ENCODE results near the gene ZNF207. TPM values are rescaled to one million over a fixed set of nuclear protein-coding genes. Genes with fewer than 3 reads are reported as not detected.

The ZNF207 gene
- total and polyA plus RNA-seq, 2 of the 8 experiments (the other 6 are each of a cell fraction or from before 2014, with no cell fraction given), result 268 to 286 TPM

GRCh38 chr17:32370426-32370825 lies 20.5 kb downstream of the ZNF207 start:
- H2BK12ac ChIP-seq (ENCODE audit: low read depth, low read length), result no peak overlapping the region
- H4K5ac ChIP-seq (ENCODE audit: insufficient read length, low read depth, low read length), result no peak overlapping the region
- no peaks in the 10 kb centered on the region for H3K23me2 ChIP-seq (ENCODE audit: low read depth, low read length)
- peaks cover 3 to 52% of the 10 kb centered on the region in 2 experiments; a peak in 2 of 4 replicates for H3K79me2 ChIP-seq (ENCODE audit: control insufficient read depth in 1 of 2, insufficient read depth in 2 of 2, low read length in 2 of 2)
- 90% methylated on average over 1 of the region's 1 CpG; no CpG with 5 or more reads in 1 of the 2 experiments for WGBS, 2 experiments (ENCODE audit: extremely low coverage in 1 of 2, insufficient coverage in 1 of 2, insufficient read length in 1 of 2, insufficient replicate concordance in 2 of 2, low coverage in 1 of 2, low lambda C conversion rate in 2 of 2, missing lambda C conversion rate in 1 of 2)
- no peak for FAIRE-seq
- no peak overlapping the region for H3K56ac ChIP-seq (replicated peaks; ENCODE audit: insufficient read length, low read depth, low read length)
- H3K18ac ChIP-seq (ENCODE audit: extremely low read depth, low read length), result no peak overlapping the region
- H3K14ac ChIP-seq (ENCODE audit: insufficient read length), result no peak overlapping the region
- no peak overlapping the region for H2BK5ac ChIP-seq (ENCODE audit: low read depth, low read length)
- no peaks in the 10 kb centered on the region for H3K27me3 ChIP-seq (replicated peaks in 1 of 4; ENCODE audit: control insufficient read depth in 3 of 4, extremely low read depth in 1 of 4, insufficient read depth in 3 of 4, low read length in 3 of 4)
- POLR2A ChIA-PET (ENCODE audit: partially characterized antibody), result interaction anchor here (1.7 to 9.6 kb wide), 3 partner anchors 10 to 17 kb away, joined by 8 to 65 read pairs (median 17); no protein-coding TSS in a partner anchor
- no peak overlapping the region for H4K91ac ChIP-seq (replicated peaks; ENCODE audit: insufficient read length, low read length)
- no peak overlapping the region for H2AK5ac ChIP-seq (ENCODE audit: low read depth, low read length)
- no peak overlapping the region for H3K4ac ChIP-seq (replicated peaks; ENCODE audit: insufficient read length, low read depth, low read length)
- H3K9ac ChIP-seq (replicated peaks in 1 of 4; ENCODE audit: extremely low read depth in 1 of 4, low read depth in 3 of 4, low read length in 3 of 4), result no peak overlapping the region
- H2BK15ac ChIP-seq (ENCODE audit: low read length), result no peak overlapping the region
- no peak overlapping the region for H2BK120ac ChIP-seq (replicated peaks; ENCODE audit: low read depth, low read length)
- H4K8ac ChIP-seq (ENCODE audit: extremely low read depth, insufficient read depth, low read length), result no peak overlapping the region; the same call in 1 of the 2 replicates
- peaks cover 38 to 95% (median 68%) of the 10 kb centered on the region in 4 experiments for H3K36me3 ChIP-seq (ENCODE audit: control insufficient read depth in 2 of 4, insufficient read depth in 4 of 4, low read length in 3 of 4)
- H2BK20ac ChIP-seq (ENCODE audit: low read length), result no peak overlapping the region
- no peak overlapping the region for H3K27ac ChIP-seq (ENCODE audit: low read depth, low read length)
- no peak for DNase-seq (ENCODE audit: low read depth in 1 of 2, low spot score in 2 of 2)
- H3K23ac ChIP-seq (ENCODE audit: insufficient read length), result no peak overlapping the region
- no peak overlapping the region for H3K4me2 ChIP-seq (ENCODE audit: insufficient read depth in 1 of 2, low read depth in 2 of 2, low read length in 2 of 2)
- H4K20me1 ChIP-seq (replicated peaks in 1 of 2; ENCODE audit: control insufficient read depth in 1 of 2, insufficient read depth in 2 of 2, low read length in 2 of 2), result peaks cover 0 to 8% of the 10 kb centered on the region in 2 experiments
- H3K9me3 ChIP-seq (ENCODE audit: insufficient read depth in 2 of 2, low read depth in 1 of 2, low read length in 1 of 2), result no peaks in the 10 kb centered on the region
- CTCF ChIA-PET (ENCODE audit: partially characterized antibody), result interaction anchor here (0.6 to 1.3 kb wide), 4 partner anchors 50 to 1597 kb away, joined by 3 read pairs; no protein-coding TSS in a partner anchor
- H2AFZ ChIP-seq (ENCODE audit: low read length), result no peak overlapping the region
- H3K4me1 ChIP-seq (replicated peaks in 1 of 4; ENCODE audit: control insufficient read depth in 3 of 4, insufficient read depth in 4 of 4, low read length in 3 of 4), result no peaks in the 10 kb centered on the region
- H3K79me1 ChIP-seq (ENCODE audit: low read depth, low read length), result no peaks in the 10 kb centered on the region; the same call in 1 of the 2 replicates
- no peak overlapping the region for H3K4me3 ChIP-seq (ENCODE audit: extremely low read depth in 1 of 4, insufficient read depth in 2 of 4, low read depth in 3 of 4, low read length in 4 of 4)
- TF ChIP-seq CBX5 (IDR thresholded peaks at IDR 0.05; ENCODE audit: low read depth, low read length) (no peak), JUN (IDR thresholded peaks at IDR 0.05; ENCODE audit: low read depth, low read length) (no peak), JUND (IDR thresholded peaks at IDR 0.05; ENCODE audit: low read length) (no peak), SIN3A (conservative IDR thresholded peaks at IDR 0.05 in 1 of 2, IDR thresholded peaks at IDR 0.05 in 1 of 2; ENCODE audit: low read depth in 1 of 2, low read length in 2 of 2) (no peak), TCF12 (IDR thresholded peaks at IDR 0.05; ENCODE audit: low read depth, low read length) (no peak), BCL11A (IDR thresholded peaks at IDR 0.05; ENCODE audit: low read depth in 2 of 2, low read length in 2 of 2) (no peak), GABPA (IDR thresholded peaks at IDR 0.05; ENCODE audit: borderline replicate concordance, insufficient read depth, low read length) (no peak)
